ENCODE measurements around the gene KCNK15. TPM values are rescaled to one million over a fixed set of nuclear protein-coding genes. Genes with fewer than 3 reads are reported as not detected.

The KCNK15 gene
- total and polyA plus RNA-seq, 9 of the 15 experiments (the other 6 are each of a cell fraction or from before 2014, with no cell fraction given), result 0.03 to 0.30 (median 0.17) TPM; not detected in 5

- TF ChIP-seq VEZF1 (CRISPR knock-in tag; IDR thresholded peaks at IDR 0.05) (0 out of 2 replicates have a peak, but pooled peaks have one; percentile 24), ARID3B (CRISPR knock-in tag; IDR thresholded peaks at IDR 0.05; ENCODE audit: borderline replicate concordance) (no peak), BCLAF1 (IDR thresholded peaks at IDR 0.05; ENCODE audit: borderline replicate concordance in 1 of 2, control insufficient read depth in 1 of 2, low read depth in 2 of 2, low read length in 1 of 2) (no peak), ZMIZ1 (IDR thresholded peaks at IDR 0.05; ENCODE audit: low read depth in 2 of 2, low read length in 2 of 2) (no peak), RAD21 (CRISPR knock-in tag; conservative IDR thresholded peaks at IDR 0.05 in 1 of 2, IDR thresholded peaks at IDR 0.05 in 1 of 2) (no peak), NRF1 (conservative IDR thresholded peaks at IDR 0.05 in 1 of 2, IDR thresholded peaks at IDR 0.05 in 1 of 2) (peak; percentile 37 to 42; a peak in 1 of 4 replicates), ZKSCAN3 (CRISPR knock-in tag; IDR thresholded peaks at IDR 0.05) (no peak), ZNF592 (IDR thresholded peaks at IDR 0.05) (peak; percentile 62; the same call in 1 of the 2 replicates), MAFF (IDR thresholded peaks at IDR 0.05; ENCODE audit: low read length) (no peak), TCF7 (IDR thresholded peaks at IDR 0.05; ENCODE audit: borderline replicate concordance) (no peak), MCM5 (IDR thresholded peaks at IDR 0.05; ENCODE audit: low read depth) (no peak)
Measured at GRCh38 chr20:44745598-44746366, at the start of gene KCNK15 (continued).
